H1 (cell line): Measurements from ENCODE around the gene SMARCC1. TPM values are rescaled to one million over a fixed set of nuclear protein-coding genes. Genes with fewer than 3 reads are reported as not detected.

Experiments used
- CTCF ChIA-PET: fragments of 300-600 bp; sonication (Branson Sonifier 250); formaldehyde crosslinking; loops from one replicate; lab custom pipeline; 2021; ENCODE audit not compliant: partially characterized antibody; lab: Charles Lee
- POLR2A ChIA-PET: fragments of 300-600 bp; sonication (Branson Sonifier 250); formaldehyde crosslinking; loops from one replicate; lab custom pipeline; 2021; ENCODE audit warnings: inconsistent platforms; ENCODE audit not compliant: partially characterized antibody; lab: Charles Lee
- DNase-seq, 2 experiments: peaks; one replicate each; pipeline versions ENCODE4 v3.0.0 to v3.0.0-alpha.2; 2010 to 2022; ENCODE audit warnings: low spot score in 2 of 2, low read depth in 1 of 2, mixed read lengths in 1 of 2
- FAIRE-seq: peaks from 2 replicates; lab custom pipeline; 2011; peaks lifted over from hg19 to GRCh38; lab: Jason Lieb, UNC
- H2AFZ ChIP-seq: 2 replicates; pipeline ENCODE4 v1.8.1; 2012; ENCODE audit warnings: low read length, inconsistent platforms
- H2AK5ac ChIP-seq: 2 replicates; pipeline ENCODE4 v1.6.1; 2013; ENCODE audit warnings: low read depth, low read length
- H2BK120ac ChIP-seq: replicated peaks from 2 replicates; pipeline ENCODE3; 2013; ENCODE audit warnings: low read depth, low read length, inconsistent platforms
- H2BK12ac ChIP-seq: 2 replicates; pipeline ENCODE4 v1.6.1; 2013; ENCODE audit warnings: low read depth, low read length
- H2BK15ac ChIP-seq: 2 replicates; pipeline ENCODE4 v1.6.1; 2013; ENCODE audit warnings: low read length
- H2BK20ac ChIP-seq: 2 replicates; pipeline ENCODE4 v1.6.1; 2013; ENCODE audit warnings: low read length
- H2BK5ac ChIP-seq: 2 replicates; pipeline ENCODE4 v1.6.1; 2013; ENCODE audit warnings: low read depth, low read length
- H3K14ac ChIP-seq: 2 replicates; pipeline ENCODE4 v1.6.1; 2013; ENCODE audit warnings: inconsistent platforms; ENCODE audit not compliant: insufficient read length
- H3K18ac ChIP-seq: 2 replicates; pipeline ENCODE4 v1.6.1; 2013; ENCODE audit warnings: low read length; ENCODE audit errors: extremely low read depth
- H3K23ac ChIP-seq: 2 replicates; pipeline ENCODE4 v1.6.1; 2013; ENCODE audit warnings: inconsistent platforms; ENCODE audit not compliant: insufficient read length
- H3K23me2 ChIP-seq: 2 replicates; pipeline ENCODE4 v1.6.1; 2013; ENCODE audit warnings: low read depth, low read length
- H3K27ac ChIP-seq: 2 replicates; pipeline ENCODE4 v1.6.1; 2011; ENCODE audit warnings: low read depth, low read length, inconsistent platforms
- H3K27me3 ChIP-seq, 4 experiments: replicated peaks in 1 of 4; 1 replicate in 1 of 4; 2 replicates in 3 of 4; pipeline versions ENCODE4 v1.6.1 to v1.8.1; 2011 to 2013; ENCODE audit warnings: low read length in 3 of 4, mild to moderate bottlenecking in 3 of 4, inconsistent platforms in 2 of 4, mixed read lengths in 2 of 4, moderate library complexity in 1 of 4; ENCODE audit not compliant: control insufficient read depth in 3 of 4, insufficient read depth in 3 of 4; ENCODE audit errors: extremely low read depth in 1 of 4
- H3K36me3 ChIP-seq, 4 experiments: 2 replicates each; pipeline versions ENCODE4 v1.6.1 to v1.8.1; 2011 to 2013; ENCODE audit warnings: mild to moderate bottlenecking in 4 of 4, low read length in 3 of 4, moderate library complexity in 2 of 4, control low read depth in 1 of 4, inconsistent platforms in 1 of 4; ENCODE audit not compliant: insufficient read depth in 4 of 4, control insufficient read depth in 2 of 4
- H3K4ac ChIP-seq: replicated peaks from 2 replicates; pipeline ENCODE3; 2013; ENCODE audit warnings: low read length, low read depth, mixed read lengths, inconsistent platforms; ENCODE audit not compliant: insufficient read length
- H3K4me1 ChIP-seq, 4 experiments: replicated peaks in 1 of 4; 1 replicate in 1 of 4; 2 replicates in 3 of 4; pipeline versions ENCODE4 v1.6.1 to v1.8.1; 2011 to 2013; ENCODE audit warnings: low read length in 3 of 4, inconsistent platforms in 2 of 4, mixed read lengths in 1 of 4; ENCODE audit not compliant: insufficient read depth in 4 of 4, control insufficient read depth in 3 of 4
- H3K4me2 ChIP-seq, 2 experiments: 2 replicates each; pipeline versions ENCODE4 v1.6.1 to v1.8.1; 2011 to 2013; ENCODE audit warnings: low read depth in 2 of 2, low read length in 2 of 2, control low read depth in 1 of 2, inconsistent platforms in 1 of 2, mild to moderate bottlenecking in 1 of 2; ENCODE audit not compliant: insufficient read depth in 1 of 2
- H3K4me3 ChIP-seq, 4 experiments: fragments of 200-600, 300-600 bp in 1 of 4; sonication (generic), shearing (Covaris generic), sonication (Bioruptor Twin) in 1 of 4; 2 replicates each; pipeline versions ENCODE4 v1.5.1 to v1.8.1; 2011 to 2016; ENCODE audit warnings: low read length in 4 of 4, low read depth in 3 of 4, control low read depth in 2 of 4, inconsistent platforms in 2 of 4, mild to moderate bottlenecking in 2 of 4, mixed read lengths in 1 of 4, moderate library complexity in 1 of 4; ENCODE audit not compliant: insufficient read depth in 2 of 4; ENCODE audit errors: extremely low read depth in 1 of 4
- H3K56ac ChIP-seq: replicated peaks from 2 replicates; pipeline ENCODE3; 2013; ENCODE audit warnings: low read depth, mild to moderate bottlenecking, mixed read lengths, low read length, inconsistent platforms; ENCODE audit not compliant: insufficient read length
- H3K79me1 ChIP-seq: 2 replicates; pipeline ENCODE4 v1.6.1; 2013; ENCODE audit warnings: low read depth, low read length, control low read depth
- H3K79me2 ChIP-seq, 2 experiments: 2 replicates each; pipeline versions ENCODE4 v1.6.1 to v1.8.1; 2012 to 2013; ENCODE audit warnings: low read length in 2 of 2, mild to moderate bottlenecking in 2 of 2, inconsistent platforms in 1 of 2; ENCODE audit not compliant: insufficient read depth in 2 of 2, control insufficient read depth in 1 of 2
- H3K9ac ChIP-seq, 4 experiments: replicated peaks in 1 of 4; 1 replicate in 1 of 4; 2 replicates in 3 of 4; pipeline versions ENCODE4 v1.6.1 to v1.8.1; 2011 to 2013; ENCODE audit warnings: low read depth in 3 of 4, low read length in 3 of 4, control low read depth in 2 of 4, mild to moderate bottlenecking in 2 of 4, moderate library complexity in 2 of 4, inconsistent platforms in 1 of 4; ENCODE audit errors: extremely low read depth in 1 of 4
- H3K9me3 ChIP-seq, 2 experiments: 2 replicates each; pipeline versions ENCODE4 v1.6.1 to v1.8.1; 2012 to 2013; ENCODE audit warnings: mild to moderate bottlenecking in 2 of 2, moderate library complexity in 2 of 2, control low read depth in 1 of 2, inconsistent platforms in 1 of 2, low read depth in 1 of 2, low read length in 1 of 2, mixed read lengths in 1 of 2; ENCODE audit not compliant: insufficient read depth in 2 of 2
- H4K20me1 ChIP-seq, 2 experiments: replicated peaks in 1 of 2; 2 replicates each; pipeline versions ENCODE3 to v1.8.1; 2011 to 2013; ENCODE audit warnings: inconsistent platforms in 2 of 2, low read length in 2 of 2, mild to moderate bottlenecking in 1 of 2; ENCODE audit not compliant: insufficient read depth in 2 of 2, control insufficient read depth in 1 of 2
- H4K5ac ChIP-seq: 2 replicates; pipeline ENCODE4 v1.6.1; 2013; ENCODE audit warnings: low read length, low read depth, mixed read lengths, inconsistent platforms; ENCODE audit not compliant: insufficient read length
- H4K8ac ChIP-seq: 2 replicates; pipeline ENCODE4 v1.8.0; 2013; ENCODE audit warnings: mild to moderate bottlenecking, moderate library complexity, low read length, inconsistent platforms; ENCODE audit not compliant: insufficient read depth; ENCODE audit errors: extremely low read depth
- H4K91ac ChIP-seq: replicated peaks from 2 replicates; pipeline ENCODE3; 2013; ENCODE audit warnings: low read length, mixed read lengths, inconsistent platforms; ENCODE audit not compliant: insufficient read length
- CHD2 ChIP-seq: IDR thresholded peaks from 2 replicates; pipeline ENCODE4 v1.6.1; 2012; ENCODE audit warnings: low read length, improper control_type of control experiment
- CREB1 ChIP-seq: IDR thresholded peaks from 2 replicates; pipeline ENCODE4 v1.6.1; 2012; ENCODE audit warnings: inconsistent platforms
- JUND ChIP-seq: IDR thresholded peaks from 2 replicates; pipeline ENCODE4 v1.6.1; 2011; ENCODE audit warnings: mild to moderate bottlenecking, improper control_type of control experiment, low read length
- KDM4A ChIP-seq: IDR thresholded peaks from one replicate; pipeline ENCODE4 v1.7.1; 2012; ENCODE audit warnings: low read depth, mild to moderate bottlenecking, moderate library complexity, low read length, inconsistent platforms; ENCODE audit not compliant: severe bottlenecking
- KDM5A ChIP-seq: fragments of 200-600 bp; IDR thresholded peaks from 2 replicates; pipeline ENCODE4 v1.7.1; 2012; ENCODE audit warnings: mild to moderate bottlenecking, low read length, inconsistent platforms, mixed read lengths
- NRF1 ChIP-seq: IDR thresholded peaks from 2 replicates; pipeline ENCODE4 v1.6.1; 2011; ENCODE audit warnings: mild to moderate bottlenecking, low read depth, low read length, improper control_type of control experiment
- RAD21 ChIP-seq, 2 experiments: IDR thresholded peaks in 1 of 2; conservative IDR thresholded peaks in 1 of 2; 2 replicates each; pipeline ENCODE4 v1.6.1; 2011; ENCODE audit warnings: low read depth in 2 of 2, low read length in 2 of 2, improper control_type of control experiment in 1 of 2, inconsistent platforms in 1 of 2, mild to moderate bottlenecking in 1 of 2, moderate library complexity in 1 of 2
- SIN3A ChIP-seq, 2 experiments: IDR thresholded peaks in 1 of 2; conservative IDR thresholded peaks in 1 of 2; 2 replicates each; pipeline ENCODE4 v1.6.1; 2011 to 2012; ENCODE audit warnings: low read length in 2 of 2, improper control_type of control experiment in 1 of 2, low read depth in 1 of 2, mild to moderate bottlenecking in 1 of 2
- SP1 ChIP-seq: IDR thresholded peaks from 2 replicates; pipeline ENCODE4 v1.6.1; 2011; ENCODE audit warnings: low read depth, low read length
- TCF12 ChIP-seq: IDR thresholded peaks from 2 replicates; pipeline ENCODE4 v1.6.1; 2011; ENCODE audit warnings: low read depth, mild to moderate bottlenecking, low read length
- ZNF274 ChIP-seq: IDR thresholded peaks from 2 replicates; pipeline ENCODE4 v1.7.0; 2012; ENCODE audit warnings: low read length, borderline replicate concordance; ENCODE audit errors: extremely low read depth
- WGBS, 2 experiments: shearing (Covaris generic) in 1 of 2; methylation state at CpG; one replicate each; pipeline versions ENCODE4 v1.1.6 to v1.1.7; 2013 to 2015; ENCODE audit warnings: low lambda C conversion rate in 2 of 2, mixed read lengths in 2 of 2, inconsistent platforms in 1 of 2, low coverage in 1 of 2, missing lambda C conversion rate in 1 of 2; ENCODE audit not compliant: insufficient replicate concordance in 2 of 2, insufficient coverage in 1 of 2, insufficient read length in 1 of 2; ENCODE audit errors: extremely low coverage in 1 of 2, missing lambda C conversion rate in 1 of 2; 5-methylcytosine and 5-hydroxymethylcytosine counted together
- polyA plus RNA-seq, 7 experiments: library from polyadenylated mRNA; depleted of rRNA in 3 of 7; stranded (reverse) in 5 of 7; unstranded in 2 of 7; fragments of >200 nt in 5 of 7; fragments of 200-250 nt in 2 of 7; gene quantifications; 1 replicate in 5 of 7; 2 replicates in 1 of 7; 4 replicates in 1 of 7; pipeline versions ENCODE4 v1.2.1 to v1.2.3, GENCODE V29; 2011 to 2013; ENCODE audit warnings: missing spikeins in 2 of 7, mixed read lengths in 2 of 7
- total RNA-seq: library from RNA; stranded (reverse); fragmentation: NEBNext Ultra II Directional; extraction: Animal tissue kit (Norgen Biotek cat#: 25700); gene quantifications from 2 replicates; pipeline ENCODE4 v1.2.1, GENCODE V29; 2021
- TF ChIP-seq, protein P1 (sequence below): IDR thresholded peaks from 2 replicates; pipeline ENCODE4 v1.6.1; 2012; ENCODE audit warnings: inconsistent platforms
- TF ChIP-seq, protein P2 (sequence below): IDR thresholded peaks from 2 replicates; pipeline ENCODE4 v1.6.1; 2011; ENCODE audit warnings: low read depth, mild to moderate bottlenecking, low read length; ENCODE audit not compliant: insufficient read depth

SMARCC1 gene
- total and polyA plus RNA-seq, 2 of the 8 experiments (the other 6 are each of a cell fraction or from before 2014, with no cell fraction given), result 64.1 to 335 TPM

- Histone ChIP-seq H3K4me1 (no peaks in the 10 kb centered on the region), H3K4me2 (no peak overlapping the region), H2AFZ (no peak overlapping the region), H2BK5ac (no peak overlapping the region), H3K18ac (no peak overlapping the region), H2BK15ac (no peak overlapping the region), H2BK12ac (no peak overlapping the region), H3K4ac (no peak overlapping the region), H2BK20ac (no peak overlapping the region), H4K8ac (no peak overlapping the region), H3K23ac (no peak overlapping the region), H3K79me1 (no peaks in the 10 kb centered on the region), H3K27ac (no peak overlapping the region), H3K9me3 (no peaks in the 10 kb centered on the region), H3K14ac (no peak overlapping the region), H3K9ac (no peak overlapping the region), H2BK120ac (no peak overlapping the region), H4K20me1 (peaks cover 0 to 2% of the 10 kb centered on the region in 2 experiments), H3K79me2 (peaks cover 0 to 27% of the 10 kb centered on the region in 2 experiments; a peak in 2 of 4 replicates), H3K27me3 (no peaks in the 10 kb centered on the region), H3K4me3 (no peak overlapping the region), H4K5ac (no peak overlapping the region), H3K56ac (no peak overlapping the region), H2AK5ac (no peak overlapping the region), H3K36me3 (peaks cover 24 to 86% (median 44%) of the 10 kb centered on the region in 4 experiments), H3K23me2 (no peaks in the 10 kb centered on the region; the same call in 1 of the 2 replicates), H4K91ac (no peak overlapping the region)
- ChIA-PET POLR2A (no interaction called here), CTCF (interaction anchor here (0.9 kb wide), 1 partner anchor 20 kb away, joined by 3 read pairs; no protein-coding TSS in a partner anchor)
- DNase-seq, result no peak
- WGBS, 2 experiments, result 97% methylated on average over 1 of the region's 1 CpG; no CpG with 5 or more reads in 1 of the 2 experiments
- no peak for FAIRE-seq
- TF ChIP-seq KDM4A, result no peak
- TF ChIP-seq KDM5A, result no peak
- no peak for TF ChIP-seq RAD21 (IDR thresholded peaks at IDR 0.05 in 1 of 2, conservative IDR thresholded peaks at IDR 0.05 in 1 of 2; ENCODE audit: low read depth in 2 of 2, low read length in 2 of 2)
- TF ChIP-seq, protein P1, sequence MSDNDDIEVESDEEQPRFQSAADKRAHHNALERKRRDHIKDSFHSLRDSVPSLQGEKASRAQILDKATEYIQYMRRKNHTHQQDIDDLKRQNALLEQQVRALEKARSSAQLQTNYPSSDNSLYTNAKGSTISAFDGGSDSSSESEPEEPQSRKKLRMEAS, result no peak
- no peak for TF ChIP-seq ZNF274
- no peak for TF ChIP-seq SIN3A (conservative IDR thresholded peaks at IDR 0.05 in 1 of 2, IDR thresholded peaks at IDR 0.05 in 1 of 2; ENCODE audit: low read depth in 1 of 2, low read length in 2 of 2)
- TF ChIP-seq CHD2, result no peak
- TF ChIP-seq, protein P2, sequence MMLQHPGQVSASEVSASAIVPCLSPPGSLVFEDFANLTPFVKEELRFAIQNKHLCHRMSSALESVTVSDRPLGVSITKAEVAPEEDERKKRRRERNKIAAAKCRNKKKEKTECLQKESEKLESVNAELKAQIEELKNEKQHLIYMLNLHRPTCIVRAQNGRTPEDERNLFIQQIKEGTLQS, result no peak
- no peak for TF ChIP-seq NRF1
- no peak for TF ChIP-seq SP1
- no peak for TF ChIP-seq JUND
- no peak for TF ChIP-seq TCF12
- no peak for TF ChIP-seq CREB1
These were observed 65.0 kb downstream of the SMARCC1 start for GRCh38 chr3:47716656-47717055.
